PC-3 (cell line): ENCODE data around the gene IGSF3. TPM values are rescaled to one million over a fixed set of nuclear protein-coding genes. Genes with fewer than 3 reads are reported as not detected.

ENCODE experiments used
- ATAC-seq: fragments of 200-7000 bp; cut with Tn5 transposase; 2 replicates; pipeline ENCODE4 v1.9.1; 2020; ENCODE audit warnings: mild to moderate bottlenecking, moderate library complexity
- BruUV-seq: library from RNA; stranded (reverse); fragments of 400-500 nt; replicated peaks from 2 replicates; lab custom pipeline; 2021; lab: Mats Ljungman, UMichigan
- CTCF ChIA-PET: fragments of 300-600 bp; sonication (Branson Sonifier 250); formaldehyde crosslinking; loops from one replicate; lab custom pipeline; 2022; ENCODE audit warnings: antibody characterized with exemption; lab: Charles Lee
- POLR2A ChIA-PET: fragments of 300-600 bp; sonication (Branson Sonifier 250); formaldehyde crosslinking; loops from one replicate; lab custom pipeline; 2022; ENCODE audit warnings: antibody characterized with exemption; ENCODE audit not compliant: unreplicated experiment; lab: Charles Lee
- DNase-seq: peaks from one replicate; pipeline ENCODE4 v3.0.0-alpha.2; 2015
- H2AFZ ChIP-seq: fragments of 300-600 bp; sonication (generic); 2 replicates; pipeline ENCODE4 v1.6.0; 2016; ENCODE audit warnings: antibody characterized with exemption, low read length
- H3F3A ChIP-seq: fragments of 300-600 bp; sonication (generic); one replicate; pipeline ENCODE4 v1.6.0; 2017; ENCODE audit warnings: antibody characterized with exemption, low read length, control low read depth, mild to moderate bottlenecking; ENCODE audit not compliant: unreplicated experiment
- H3K27ac ChIP-seq: fragments of 300-600 bp; sonication (generic); 2 replicates; pipeline ENCODE4 v1.5.1; 2016; ENCODE audit warnings: mild to moderate bottlenecking, low read length
- H3K27me3 ChIP-seq: fragments of 300-600 bp; sonication (generic); 2 replicates; pipeline ENCODE4 v1.6.1; 2016; ENCODE audit warnings: low read length, mixed read lengths
- H3K36me3 ChIP-seq: fragments of 300-600 bp; sonication (generic); 2 replicates; pipeline ENCODE4 v1.6.1; 2016; ENCODE audit warnings: low read depth, mixed run types, low read length, mixed read lengths
- H3K4me1 ChIP-seq: fragments of 300-600 bp; sonication (generic); 2 replicates; pipeline ENCODE4 v1.5.1; 2016; ENCODE audit warnings: low read length; ENCODE audit not compliant: insufficient read depth
- H3K4me2 ChIP-seq: fragments of 300-600 bp; sonication (generic); 2 replicates; pipeline ENCODE4 v1.6.0; 2016; ENCODE audit warnings: low read length
- H3K4me3 ChIP-seq: fragments of 300-600 bp; sonication (generic); 2 replicates; pipeline ENCODE4 v1.5.1; 2016; ENCODE audit warnings: mild to moderate bottlenecking, low read length, mixed read lengths
- H3K79me2 ChIP-seq: fragments of 300-600 bp; sonication (generic); 2 replicates; pipeline ENCODE4 v1.6.1; 2017; ENCODE audit warnings: low read length, mixed read lengths
- H3K9ac ChIP-seq: fragments of 300-600 bp; sonication (generic); 2 replicates; pipeline ENCODE4 v1.6.0; 2016; ENCODE audit warnings: mild to moderate bottlenecking, low read length
- H3K9me2 ChIP-seq: fragments of 300-600 bp; sonication (generic); replicated peaks from 2 replicates; pipeline ENCODE4 v1.6.1; 2016; ENCODE audit warnings: mixed run types, low read length, mixed read lengths
- H3K9me3 ChIP-seq: fragments of 300-600 bp; sonication (generic); 2 replicates; pipeline ENCODE4 v1.6.1; 2016; ENCODE audit warnings: low read length, mixed read lengths
- H4K20me1 ChIP-seq: fragments of 300-600 bp; sonication (generic); 2 replicates; pipeline ENCODE4 v1.6.1; 2016; ENCODE audit warnings: low read length, mixed read lengths
- CTCF ChIP-seq: fragments of 300-600 bp; sonication (generic); conservative IDR thresholded peaks from 2 replicates; pipeline ENCODE4 v1.5.1; 2017; ENCODE audit warnings: antibody characterized with exemption, low read depth, mild to moderate bottlenecking, low read length
- EZH2 ChIP-seq: fragments of 300-600 bp; sonication (generic); IDR thresholded peaks from one replicate; pipeline ENCODE4 v1.6.1; 2017; ENCODE audit warnings: antibody characterized with exemption, mild to moderate bottlenecking, low read length; ENCODE audit not compliant: unreplicated experiment
- EZH2phosphoT487 ChIP-seq: fragments of 300-600 bp; sonication (generic); IDR thresholded peaks from 2 replicates; pipeline ENCODE4 v1.6.1; 2018; ENCODE audit warnings: mild to moderate bottlenecking, antibody characterized with exemption, low read length, borderline replicate concordance
- intact Hi-C: fragments of 100-400 bp; cut with micrococcal nuclease; formaldehyde crosslinking; loops from 2 replicates; pipeline ENCODE4 v1.9.0; 2023
- total RNA-seq: library from RNA; depleted of rRNA; stranded (reverse); fragments of >200 nt; gene quantifications from 2 replicates; pipeline ENCODE4 v1.2.3, GENCODE V29; 2014

The IGSF3 gene
- total RNA-seq, 1 experiment from 2014 or later, result 15.5 TPM

- no TSS peak for BruUV-seq
Observed at GRCh38 chr1:116581323-116581885, 86.1 kb downstream of the IGSF3 start.

GRCh38 chr1:116580446-116581322 is 86.8 kb downstream of the IGSF3 start:
- no peak overlapping the region for H3K4me3 ChIP-seq
- H3K27me3 ChIP-seq, result no peaks in the 10 kb centered on the region
- H3K79me2 ChIP-seq, result no peaks in the 10 kb centered on the region
- no peak for DNase-seq
- no TSS peak for BruUV-seq
- no peaks in the 10 kb centered on the region for H3K36me3 ChIP-seq
- ATAC-seq, result no peak
- peaks cover 3% of the 10 kb centered on the region for H3K4me1 ChIP-seq
- H3K27ac ChIP-seq, result no peak overlapping the region
- H3K4me2 ChIP-seq, result no peak overlapping the region
- H3K9me2 ChIP-seq, result no peaks in the 10 kb centered on the region
- CTCF ChIA-PET, result no interaction called here
- no peaks in the 10 kb centered on the region for H3K9me3 ChIP-seq
- no peaks in the 10 kb centered on the region for H4K20me1 ChIP-seq
- no peak overlapping the region for H3K9ac ChIP-seq
- TF ChIP-seq CTCF, result no peak
- no peak for TF ChIP-seq EZH2
- TF ChIP-seq EZH2phosphoT487, result no peak
- intact Hi-C loops, result no loop called here
- no peaks in the 10 kb centered on the region for H3F3A ChIP-seq
- H2AFZ ChIP-seq, result no peak overlapping the region
- POLR2A ChIA-PET, result no interaction called here

More at GRCh38 chr1:116581323-116581885, 86.1 kb downstream of the IGSF3 start:
- Histone ChIP-seq H2AFZ (no peak overlapping the region), H3K36me3 (no peaks in the 10 kb centered on the region), H3K9ac (no peak overlapping the region), H4K20me1 (no peaks in the 10 kb centered on the region), H3K9me2 (no peaks in the 10 kb centered on the region), H3K4me3 (no peak overlapping the region), H3K4me1 (no peaks in the 10 kb centered on the region), H3K79me2 (no peaks in the 10 kb centered on the region), H3K9me3 (no peaks in the 10 kb centered on the region), H3K27ac (no peak overlapping the region), H3F3A (no peaks in the 10 kb centered on the region), H3K4me2 (no peak overlapping the region), H3K27me3 (no peaks in the 10 kb centered on the region)
- intact Hi-C loops, result no loop called here
- POLR2A ChIA-PET, result no interaction called here
- no peak for ATAC-seq
- CTCF ChIA-PET, result no interaction called here
- DNase-seq, result no peak
- no peak for TF ChIP-seq EZH2phosphoT487
- no peak for TF ChIP-seq EZH2
- TF ChIP-seq CTCF, result no peak
